Measurements from ENCODE around the gene SPOCK1.

DNA sequence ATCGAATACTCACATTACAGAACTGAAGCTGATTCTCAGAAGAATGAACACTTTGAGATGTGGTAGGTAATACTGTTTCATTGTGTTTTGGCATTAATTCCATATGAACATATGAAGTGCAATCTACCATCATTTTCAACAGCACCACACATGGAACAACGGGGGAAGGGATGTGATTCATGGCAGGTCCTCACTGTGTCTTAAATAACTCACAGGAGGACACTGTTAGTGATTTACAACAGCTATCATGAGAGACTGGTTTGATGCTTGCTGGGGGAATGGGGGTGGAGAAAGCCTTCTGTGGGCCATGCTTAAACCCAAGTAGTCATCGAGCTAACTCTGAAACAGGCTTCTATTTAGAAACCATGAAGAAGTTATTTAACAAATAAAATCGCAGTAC lies 232.9 kb downstream of the SPOCK1 start:
- no peak for TF ChIP-seq POLR2A (IDR thresholded peaks at IDR 0.05; ENCODE audit: extremely low read depth, insufficient read length)
- TF ChIP-seq, protein P1, sequence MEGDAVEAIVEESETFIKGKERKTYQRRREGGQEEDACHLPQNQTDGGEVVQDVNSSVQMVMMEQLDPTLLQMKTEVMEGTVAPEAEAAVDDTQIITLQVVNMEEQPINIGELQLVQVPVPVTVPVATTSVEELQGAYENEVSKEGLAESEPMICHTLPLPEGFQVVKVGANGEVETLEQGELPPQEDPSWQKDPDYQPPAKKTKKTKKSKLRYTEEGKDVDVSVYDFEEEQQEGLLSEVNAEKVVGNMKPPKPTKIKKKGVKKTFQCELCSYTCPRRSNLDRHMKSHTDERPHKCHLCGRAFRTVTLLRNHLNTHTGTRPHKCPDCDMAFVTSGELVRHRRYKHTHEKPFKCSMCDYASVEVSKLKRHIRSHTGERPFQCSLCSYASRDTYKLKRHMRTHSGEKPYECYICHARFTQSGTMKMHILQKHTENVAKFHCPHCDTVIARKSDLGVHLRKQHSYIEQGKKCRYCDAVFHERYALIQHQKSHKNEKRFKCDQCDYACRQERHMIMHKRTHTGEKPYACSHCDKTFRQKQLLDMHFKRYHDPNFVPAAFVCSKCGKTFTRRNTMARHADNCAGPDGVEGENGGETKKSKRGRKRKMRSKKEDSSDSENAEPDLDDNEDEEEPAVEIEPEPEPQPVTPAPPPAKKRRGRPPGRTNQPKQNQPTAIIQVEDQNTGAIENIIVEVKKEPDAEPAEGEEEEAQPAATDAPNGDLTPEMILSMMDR (IDR thresholded peaks at IDR 0.05; ENCODE audit: low read depth, low read length), result no peak
- TF ChIP-seq, protein P2, sequence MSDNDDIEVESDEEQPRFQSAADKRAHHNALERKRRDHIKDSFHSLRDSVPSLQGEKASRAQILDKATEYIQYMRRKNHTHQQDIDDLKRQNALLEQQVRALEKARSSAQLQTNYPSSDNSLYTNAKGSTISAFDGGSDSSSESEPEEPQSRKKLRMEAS (IDR thresholded peaks at IDR 0.05; ENCODE audit: low read depth, low read length), result no peak
